ENCODE results near the gene EN2.

EN2 gene

DNA sequence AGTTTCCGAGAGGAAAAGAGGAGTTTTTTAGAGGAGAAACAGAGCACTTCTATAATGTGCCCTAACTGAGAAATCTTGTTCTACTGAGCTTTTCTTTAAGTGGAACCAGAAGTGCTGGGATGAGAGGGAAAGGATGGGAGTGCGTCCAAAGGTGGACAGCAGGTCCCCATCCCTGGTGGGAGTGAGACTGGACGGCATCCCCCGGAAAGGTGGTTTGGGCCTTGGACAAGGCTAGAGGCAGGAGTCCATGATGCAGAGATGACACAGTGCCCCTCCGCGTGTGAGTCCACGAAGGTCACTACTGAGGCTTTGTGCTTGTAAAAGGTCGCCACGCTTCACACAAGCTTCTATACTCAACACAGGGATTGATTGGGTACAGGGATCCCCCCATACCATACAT lies 6.1 kb upstream of the EN2 start:
- DNase-seq = no peak

DNA sequence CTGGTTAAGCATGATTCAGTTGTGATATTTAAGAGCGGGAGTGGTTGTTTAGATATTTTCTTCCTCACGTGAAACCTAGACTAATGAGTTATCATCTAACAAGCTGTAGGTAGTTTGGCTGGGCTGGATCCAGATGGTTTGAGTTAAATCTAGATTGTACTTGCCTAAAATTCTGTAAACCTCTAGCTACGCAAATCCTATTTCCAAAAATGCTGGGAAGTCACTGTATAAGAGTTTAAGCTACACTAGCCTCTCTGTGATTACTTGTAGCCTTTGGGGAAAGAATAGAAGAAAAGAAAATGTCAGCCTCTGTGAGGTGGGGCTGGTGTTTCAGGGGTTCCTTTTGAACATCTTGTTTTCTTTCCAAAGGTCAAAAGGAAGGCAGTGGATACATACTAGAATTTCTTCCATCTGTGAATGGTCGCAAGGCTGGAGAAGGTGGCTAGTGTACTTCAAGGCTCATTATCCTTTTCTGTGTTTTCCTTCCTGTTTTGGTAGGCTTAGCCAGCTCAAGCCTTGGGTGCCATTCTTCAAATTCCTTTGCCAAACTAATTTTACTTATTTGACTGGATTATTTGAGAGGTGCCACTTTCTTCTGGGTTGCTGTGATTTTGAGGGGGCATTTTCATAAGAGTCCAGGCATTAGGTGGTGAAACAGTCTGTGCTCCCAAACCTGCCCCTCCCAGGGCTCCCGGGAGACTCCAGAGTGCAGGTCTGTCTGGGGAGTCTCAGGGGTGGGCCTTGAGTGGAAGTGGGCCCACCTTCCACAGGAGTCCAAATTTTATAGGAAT lies 5.2 kb upstream of the EN2 start:
- no peak for DNase-seq

DNA sequence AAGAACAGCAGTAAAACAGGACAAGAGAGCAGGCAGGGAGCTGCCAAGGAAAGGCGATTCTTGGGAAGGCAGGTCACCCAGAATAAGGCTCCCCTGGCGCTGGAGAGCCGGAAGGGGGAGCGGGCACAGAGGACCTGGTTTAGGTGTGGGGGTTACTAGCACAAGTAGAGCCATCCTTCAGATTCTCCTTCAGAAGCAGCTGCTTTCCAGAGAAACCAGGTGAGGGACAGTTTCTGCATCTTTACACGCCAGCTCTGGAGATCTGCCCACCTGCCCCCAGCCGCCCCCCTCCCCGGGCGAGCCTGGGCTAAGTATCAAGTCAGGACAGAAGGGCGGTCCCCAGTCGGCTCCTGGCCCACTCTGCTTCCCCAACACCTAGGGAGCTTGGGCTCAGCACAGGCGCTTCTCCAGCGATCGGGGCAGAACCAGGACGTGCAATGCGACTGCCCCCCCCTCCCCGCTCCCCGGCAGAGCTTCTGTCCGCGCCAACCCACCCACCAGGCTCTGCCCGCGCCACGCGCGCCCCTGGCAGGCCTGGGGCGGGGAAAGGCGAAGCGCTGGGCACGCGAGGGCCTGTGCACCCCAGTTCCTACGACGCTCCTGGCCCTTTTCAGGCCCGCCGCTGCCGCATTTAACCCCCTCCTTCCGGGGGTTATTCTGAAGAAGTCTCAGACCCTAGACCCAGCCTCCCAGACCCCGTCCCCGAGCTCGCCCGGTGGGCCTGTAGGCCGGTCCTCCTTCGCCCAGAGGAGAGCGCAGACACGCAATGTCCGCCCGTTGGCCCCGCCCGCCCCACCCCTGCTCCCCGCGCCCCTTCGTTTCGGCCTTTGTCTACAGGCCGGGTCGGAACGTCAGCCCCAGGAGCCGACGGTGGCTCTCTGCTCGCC lies 4.4 kb upstream of the EN2 start:
- no peak for DNase-seq

DNA sequence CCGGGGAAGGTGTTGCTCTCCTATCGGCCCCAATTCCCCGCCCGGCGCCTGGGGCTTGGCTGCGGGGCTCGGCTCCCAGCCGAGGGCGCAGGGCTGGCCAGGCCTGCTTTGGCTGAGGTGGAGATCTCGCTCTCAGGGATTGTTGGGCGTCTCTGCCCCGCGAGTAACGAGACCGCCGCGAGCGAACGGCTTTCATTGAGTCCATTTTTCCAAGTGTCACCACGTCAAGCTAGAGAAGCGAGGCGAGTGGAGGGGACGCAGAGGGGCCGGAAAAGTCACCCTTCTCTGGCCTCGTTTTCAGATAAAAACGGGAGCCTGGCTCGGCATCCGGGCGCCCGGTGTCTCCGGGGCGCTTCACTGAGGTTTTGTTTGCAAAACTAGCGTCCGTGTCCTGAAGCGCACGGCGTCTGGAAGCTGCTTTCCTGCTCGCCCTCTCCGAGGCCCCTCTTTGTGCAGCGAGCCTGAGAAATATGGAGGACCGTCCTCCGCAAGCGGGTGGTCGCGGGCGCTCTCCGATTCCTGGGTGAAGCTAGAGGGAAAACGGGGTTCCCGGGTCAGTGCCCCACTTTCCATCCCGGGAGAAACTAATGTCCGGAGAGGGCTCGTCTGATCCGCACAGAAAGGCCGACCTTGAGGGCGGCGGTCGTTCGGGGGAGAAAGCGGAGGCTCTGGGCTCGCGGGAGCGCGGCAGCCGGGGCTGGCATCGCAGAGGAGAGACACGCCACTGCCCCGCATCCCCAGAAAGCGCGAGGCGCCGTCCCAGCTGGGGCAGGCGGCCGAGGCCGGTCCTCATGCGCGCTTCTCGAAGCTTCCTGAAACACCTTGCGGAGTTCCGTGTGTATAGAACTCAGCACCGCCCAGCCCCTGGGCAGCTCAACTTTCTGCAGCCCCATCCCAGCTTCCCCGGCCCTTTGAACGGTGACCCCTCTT lies 3.5 kb upstream of the EN2 start:
- no peak for DNase-seq

DNA sequence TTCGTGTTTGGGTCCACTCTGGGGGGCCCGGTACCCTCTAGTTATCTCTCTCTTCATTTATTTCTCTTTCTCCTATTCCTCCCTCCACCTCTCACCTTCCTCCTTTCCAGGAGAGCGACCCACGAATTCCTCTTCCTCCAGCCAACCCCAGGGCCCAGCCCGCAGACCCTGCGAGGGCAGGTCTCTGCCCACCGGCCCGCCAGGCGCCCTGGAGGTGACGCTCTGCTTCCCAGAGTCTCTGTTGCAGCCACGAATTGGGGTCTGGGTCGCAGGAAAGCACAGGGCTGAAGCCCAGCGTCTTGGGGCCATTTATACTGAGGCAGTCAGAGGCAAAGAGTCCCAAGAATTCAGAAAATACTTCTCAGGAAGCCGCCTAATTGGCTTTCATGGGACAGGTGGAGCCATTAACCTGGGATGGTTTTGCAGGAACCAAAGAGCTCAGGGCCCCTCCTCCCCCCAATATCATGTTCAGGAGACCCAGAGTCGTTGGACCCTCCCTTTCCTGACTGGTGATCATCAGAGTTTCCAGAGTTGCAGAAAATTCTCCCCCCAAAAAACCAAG lies 2.7 kb upstream of the EN2 start:
- DNase-seq = no peak

DNA sequence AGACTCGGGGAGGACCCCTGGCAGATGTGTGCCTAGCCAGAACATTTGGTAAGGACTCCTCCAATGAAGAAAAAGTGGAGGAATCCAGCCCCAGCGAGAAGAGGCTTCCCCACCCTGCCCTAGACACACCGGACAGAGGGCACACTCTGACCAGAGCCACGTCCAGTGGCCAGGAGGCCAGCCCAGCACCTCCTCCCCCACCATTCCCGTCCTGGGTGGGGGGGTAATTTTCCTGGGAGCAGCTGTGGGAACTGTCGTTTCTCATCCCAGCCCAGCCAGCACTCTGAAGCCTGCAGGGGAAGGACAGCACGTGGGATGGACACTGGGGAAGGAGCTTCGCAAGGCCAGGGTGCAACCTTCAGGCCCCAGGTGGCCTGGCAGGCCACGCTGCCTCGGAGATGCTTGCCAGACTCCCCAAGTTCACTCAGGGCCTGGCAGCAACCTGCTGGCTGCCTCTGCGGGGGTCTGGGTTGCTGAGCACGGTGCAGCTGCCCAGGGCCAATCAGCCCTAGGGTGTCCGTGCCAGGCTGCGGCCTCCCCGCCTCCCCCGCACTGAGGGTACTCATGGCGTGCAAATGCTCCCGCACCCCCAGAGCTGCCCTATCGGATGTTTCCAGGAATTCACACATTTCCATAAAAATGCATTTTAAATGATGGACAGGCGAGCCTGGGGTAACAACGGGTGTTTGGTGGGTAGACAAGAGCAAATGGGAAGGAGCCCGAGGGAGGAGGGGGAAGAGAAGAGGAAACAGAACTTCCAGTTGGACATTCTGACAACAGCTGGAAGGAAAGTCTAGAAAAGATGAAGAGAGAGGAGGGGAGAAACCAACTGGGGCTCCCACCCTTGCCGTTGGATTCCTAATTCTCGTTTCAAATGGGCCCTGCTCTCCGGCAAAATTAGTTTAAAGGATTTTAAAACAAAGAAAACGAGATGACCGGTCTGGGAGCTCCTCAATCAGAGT lies 1.9 kb upstream of the EN2 start:
- no peak for DNase-seq

DNA sequence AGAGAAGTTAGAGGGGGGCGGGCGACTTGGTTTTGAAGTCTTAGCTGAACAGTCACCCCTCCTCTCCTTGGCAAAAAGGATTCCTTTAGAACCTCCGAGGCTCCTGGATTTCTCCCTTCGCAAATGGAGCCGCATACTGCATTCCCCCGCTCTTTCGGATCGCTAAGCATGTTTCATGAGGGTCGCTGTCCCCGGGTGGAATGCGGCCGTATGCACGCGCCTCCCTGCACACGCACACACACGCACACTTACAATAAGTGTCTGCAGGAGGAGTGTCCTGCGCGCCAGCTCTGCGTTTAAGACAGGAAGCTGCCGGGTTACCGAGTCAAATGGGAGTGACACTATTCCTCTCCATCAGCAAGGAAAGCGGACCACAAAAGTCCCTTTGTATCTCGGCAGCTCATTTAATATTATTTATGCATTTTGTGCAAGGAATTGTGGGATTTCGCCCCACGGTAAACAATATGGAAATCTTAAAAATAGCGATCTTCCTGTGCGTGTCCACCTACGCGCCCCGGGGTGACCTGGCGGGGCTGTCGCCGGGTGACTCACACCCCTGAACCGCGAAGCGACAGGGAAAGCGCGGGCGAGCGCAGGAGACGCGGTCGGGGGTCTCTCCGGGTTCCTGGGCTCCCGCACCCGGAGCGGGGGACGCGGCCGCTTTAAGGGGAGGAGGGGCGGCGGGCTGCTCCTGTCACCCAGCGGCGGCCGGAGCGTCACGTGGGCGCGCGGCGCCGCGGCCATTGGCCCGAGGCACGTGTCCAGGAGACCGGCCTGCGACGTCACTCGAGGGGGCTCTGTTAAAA lies 988 bp upstream of the EN2 start:
- DNase-seq = peak; percentile 61 to 81 (median 69)

DNA sequence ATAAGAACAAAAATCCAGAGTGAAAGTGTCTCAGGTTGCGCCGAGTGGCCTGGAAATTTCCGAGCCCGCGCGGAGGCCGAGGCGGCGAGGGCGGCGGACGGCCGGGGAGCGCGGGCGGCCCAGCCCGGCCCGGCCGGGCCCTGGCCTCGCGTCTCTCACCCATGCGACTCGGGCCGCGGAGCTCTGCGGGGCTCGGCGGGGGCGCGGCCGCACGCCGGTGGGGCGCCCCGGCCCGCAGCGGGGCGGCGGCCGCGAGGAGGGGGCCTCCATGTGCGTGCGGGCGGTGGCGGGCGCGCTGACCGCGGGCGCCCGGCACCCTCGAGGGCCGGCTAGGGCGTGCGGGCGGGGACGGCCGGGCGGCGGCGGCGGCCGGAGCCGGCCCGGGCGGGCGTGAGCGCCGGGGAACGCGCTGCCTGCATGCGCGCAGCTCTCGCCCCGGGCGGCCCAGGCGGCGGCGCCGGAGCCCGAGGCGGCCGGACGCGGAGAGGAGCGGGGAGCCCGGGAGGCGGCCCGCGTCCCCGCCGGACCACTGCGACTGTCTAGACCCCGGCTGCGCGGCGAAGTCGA lies 302 bp upstream of the EN2 start:
- peak in 2 of 4 experiments; percentile 37 to 54 for DNase-seq

DNA sequence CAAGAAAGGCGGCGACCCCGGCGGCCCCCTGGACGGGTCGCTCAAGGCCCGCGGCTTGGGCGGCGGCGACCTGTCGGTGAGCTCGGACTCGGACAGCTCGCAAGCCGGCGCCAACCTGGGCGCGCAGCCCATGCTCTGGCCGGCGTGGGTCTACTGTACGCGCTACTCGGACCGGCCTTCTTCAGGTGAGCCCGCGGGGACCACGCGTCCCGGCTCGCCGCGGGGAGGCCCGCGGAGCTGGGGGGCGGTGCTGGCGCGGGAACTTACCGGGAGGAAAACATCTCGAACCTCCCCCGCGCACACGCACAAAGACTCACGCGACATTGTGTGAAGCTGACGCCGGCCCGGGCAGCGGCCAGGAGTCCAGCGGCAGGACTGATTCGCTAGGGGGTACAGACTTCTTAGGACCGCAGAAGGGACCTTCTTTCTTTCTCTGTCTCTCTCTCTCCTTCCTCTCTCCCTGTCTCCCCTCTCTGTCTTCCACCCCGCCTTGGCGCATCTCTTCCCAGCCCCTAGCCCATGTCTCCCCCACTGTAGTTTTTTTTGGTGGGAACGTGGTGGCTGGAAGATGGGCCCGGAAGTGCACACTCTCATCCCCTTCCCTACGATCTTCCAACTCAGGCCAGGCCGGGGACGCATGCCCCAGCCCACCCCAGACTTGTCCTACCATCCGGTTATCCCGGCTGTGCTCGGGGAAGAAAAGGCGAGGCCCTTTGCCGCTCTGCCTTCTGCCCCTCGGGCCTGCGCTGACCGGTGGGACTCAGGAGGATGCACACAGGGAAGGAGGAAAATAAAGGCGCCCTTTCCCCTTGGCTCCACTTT lies 1.2 kb downstream of the EN2 start:
- no peak for DNase-seq

DNA sequence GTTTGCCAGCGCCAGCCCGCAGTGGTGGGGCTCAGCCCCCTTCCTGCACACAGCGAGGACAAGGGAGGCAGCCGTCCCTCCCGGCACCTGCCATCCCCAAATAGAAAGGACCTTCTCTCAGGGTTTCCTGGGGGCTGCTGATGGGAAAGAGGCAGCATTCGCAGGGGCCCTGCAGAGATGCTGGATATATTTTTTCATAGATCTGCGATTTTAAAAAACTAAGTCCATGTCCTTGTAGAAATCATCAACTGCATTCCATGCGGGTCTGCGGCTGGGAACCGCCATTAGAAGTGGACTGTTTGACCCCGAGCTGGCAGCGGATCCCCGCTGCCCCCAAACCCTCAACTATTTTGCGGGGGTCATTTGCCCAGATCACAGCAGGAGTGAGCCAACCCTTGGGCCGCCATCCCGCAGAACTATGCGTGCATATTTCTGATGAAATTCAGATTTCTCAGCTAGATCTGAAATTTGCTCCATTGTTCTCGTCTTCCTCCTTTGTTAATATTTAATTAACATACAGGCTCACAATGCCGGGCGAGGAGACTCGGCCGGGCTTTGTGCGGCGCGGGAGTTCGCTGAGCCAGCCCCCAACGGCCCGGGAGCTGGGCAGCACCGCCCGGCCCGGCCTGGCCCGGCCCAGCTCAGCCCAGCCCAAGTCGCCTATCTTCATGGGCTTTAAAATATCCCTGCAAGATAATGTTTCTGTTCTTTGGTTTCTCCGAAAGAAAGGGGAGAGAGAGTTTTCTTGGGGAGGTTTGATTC lies 2.0 kb downstream of the EN2 start:
- DNase-seq = no peak

DNA sequence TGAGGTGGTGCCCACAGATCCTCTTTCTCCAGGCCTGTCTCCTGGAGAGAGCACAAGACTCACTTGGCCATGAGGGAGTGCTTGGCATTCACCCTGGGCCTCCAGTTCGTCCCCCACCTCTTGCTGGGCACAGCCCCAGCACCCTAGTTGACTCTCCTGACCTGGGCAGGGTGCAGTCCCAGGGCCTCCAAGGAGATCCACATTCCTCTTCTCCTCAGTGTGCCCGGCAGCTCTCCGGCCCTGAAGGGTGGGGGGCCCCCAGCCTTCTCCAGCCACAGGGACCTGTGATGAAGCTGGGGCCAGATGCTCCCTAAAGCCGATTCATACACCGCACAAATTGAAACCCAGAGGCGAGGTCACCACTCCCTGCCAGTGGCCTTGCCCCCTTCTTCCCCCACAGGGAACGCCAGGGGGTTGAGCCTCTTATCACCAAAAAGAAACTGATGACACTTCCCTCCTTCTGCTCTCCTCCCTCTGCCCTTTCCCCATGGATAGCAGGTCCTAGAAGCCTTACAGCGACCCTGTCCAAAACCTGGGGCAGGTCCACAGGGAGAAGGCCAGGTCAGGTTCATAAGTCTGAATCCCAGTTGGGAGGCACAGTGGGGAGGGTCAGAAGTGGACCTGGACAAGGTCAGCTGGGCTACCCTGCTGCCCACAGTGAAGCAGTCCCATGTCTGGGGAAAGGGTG lies 3.1 kb downstream of the EN2 start:
- DNase-seq = no peak

DNA sequence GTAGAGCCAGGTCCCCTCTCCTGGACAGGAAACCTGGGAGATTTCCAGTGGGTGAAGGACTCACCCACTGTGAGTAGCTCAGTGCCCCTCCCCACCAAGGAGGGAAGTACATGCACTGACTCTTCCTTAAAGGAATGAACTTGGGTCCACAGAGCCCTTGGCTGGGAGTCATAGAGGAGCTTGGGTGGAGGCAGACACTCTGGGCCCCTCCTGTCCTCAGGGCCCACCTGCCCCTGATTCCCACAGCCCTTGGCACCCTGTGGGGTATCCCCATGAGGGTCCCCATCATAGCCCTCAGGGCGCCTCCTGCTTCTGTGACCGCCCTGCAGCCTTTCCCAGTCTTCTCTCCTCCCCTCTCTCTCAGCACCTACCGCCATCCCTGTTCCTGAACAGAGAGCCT lies 3.7 kb downstream of the EN2 start:
- no peak for DNase-seq

DNA sequence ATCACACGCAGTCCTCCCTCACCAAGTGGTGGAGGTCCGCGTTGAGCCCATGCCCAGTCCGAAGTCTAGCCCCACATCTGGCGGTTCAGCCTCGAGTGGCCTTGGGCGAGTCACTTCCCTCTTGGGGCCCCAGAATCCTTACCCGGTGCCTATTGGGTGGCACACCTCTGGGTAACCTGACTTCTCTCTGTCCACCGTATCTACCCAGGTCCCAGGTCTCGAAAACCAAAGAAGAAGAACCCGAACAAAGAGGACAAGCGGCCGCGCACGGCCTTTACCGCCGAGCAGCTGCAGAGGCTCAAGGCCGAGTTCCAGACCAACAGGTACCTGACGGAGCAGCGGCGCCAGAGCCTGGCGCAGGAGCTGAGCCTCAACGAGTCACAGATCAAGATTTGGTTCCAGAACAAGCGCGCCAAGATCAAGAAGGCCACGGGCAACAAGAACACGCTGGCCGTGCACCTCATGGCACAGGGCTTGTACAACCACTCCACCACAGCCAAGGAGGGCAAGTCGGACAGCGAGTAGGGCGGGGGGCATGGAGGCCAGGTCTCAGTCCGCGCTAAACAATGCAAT lies 4.3 kb downstream of the EN2 start:
- DNase-seq = no peak

DNA sequence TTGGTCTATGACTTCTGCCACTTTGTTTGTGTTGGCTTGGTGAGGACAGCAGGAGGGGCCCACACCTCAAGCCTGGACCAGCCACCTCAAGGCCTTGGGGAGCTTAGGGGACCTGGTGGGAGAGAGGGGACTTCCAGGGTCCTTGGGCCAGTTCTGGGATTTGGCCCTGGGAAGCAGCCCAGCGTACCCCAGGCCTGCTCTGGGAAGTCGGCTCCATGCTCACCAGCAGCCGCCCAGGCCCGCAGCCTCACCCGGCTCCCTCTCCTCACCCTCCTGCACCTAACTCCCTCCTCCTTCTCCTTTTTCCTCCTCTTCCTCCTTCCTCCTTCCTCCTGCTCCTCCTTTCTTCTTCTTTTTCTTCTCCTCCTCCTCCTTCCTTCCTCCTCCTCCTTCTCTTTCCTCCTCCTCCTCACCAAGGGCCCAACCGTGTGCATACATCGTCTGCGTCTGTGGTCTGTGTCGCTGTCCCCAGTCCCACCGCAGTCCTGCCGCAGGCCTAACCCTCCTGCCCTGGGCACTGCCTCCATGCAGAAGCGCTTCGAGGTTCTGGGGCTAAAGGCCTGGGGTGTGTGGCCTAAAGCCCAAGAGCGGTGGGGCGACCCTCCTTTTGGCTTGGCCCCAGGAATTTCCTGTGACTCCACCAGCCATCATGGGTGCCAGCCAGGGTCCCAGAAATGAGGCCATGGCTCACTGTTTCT lies 5.3 kb downstream of the EN2 start:
- no peak for DNase-seq

DNA sequence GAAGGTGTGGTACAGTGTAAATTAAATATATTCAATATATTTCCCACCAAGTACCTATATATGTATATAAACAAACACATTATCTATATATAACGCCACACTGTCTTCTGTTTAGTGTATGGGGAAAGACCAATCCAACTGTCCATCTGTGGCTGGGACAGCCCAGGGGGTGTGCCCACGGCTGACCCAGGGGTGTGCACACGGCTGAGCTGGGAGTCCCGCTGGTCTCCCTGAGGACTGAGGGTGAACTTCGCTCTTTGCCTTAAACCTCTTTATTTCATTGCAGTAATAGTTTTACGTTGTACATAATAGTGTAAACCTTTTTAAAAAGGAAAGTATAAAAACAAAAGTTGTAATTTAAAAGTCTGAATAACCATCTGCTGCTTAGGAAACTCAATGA lies 6.3 kb downstream of the EN2 start:
- DNase-seq = no peak

DNA sequence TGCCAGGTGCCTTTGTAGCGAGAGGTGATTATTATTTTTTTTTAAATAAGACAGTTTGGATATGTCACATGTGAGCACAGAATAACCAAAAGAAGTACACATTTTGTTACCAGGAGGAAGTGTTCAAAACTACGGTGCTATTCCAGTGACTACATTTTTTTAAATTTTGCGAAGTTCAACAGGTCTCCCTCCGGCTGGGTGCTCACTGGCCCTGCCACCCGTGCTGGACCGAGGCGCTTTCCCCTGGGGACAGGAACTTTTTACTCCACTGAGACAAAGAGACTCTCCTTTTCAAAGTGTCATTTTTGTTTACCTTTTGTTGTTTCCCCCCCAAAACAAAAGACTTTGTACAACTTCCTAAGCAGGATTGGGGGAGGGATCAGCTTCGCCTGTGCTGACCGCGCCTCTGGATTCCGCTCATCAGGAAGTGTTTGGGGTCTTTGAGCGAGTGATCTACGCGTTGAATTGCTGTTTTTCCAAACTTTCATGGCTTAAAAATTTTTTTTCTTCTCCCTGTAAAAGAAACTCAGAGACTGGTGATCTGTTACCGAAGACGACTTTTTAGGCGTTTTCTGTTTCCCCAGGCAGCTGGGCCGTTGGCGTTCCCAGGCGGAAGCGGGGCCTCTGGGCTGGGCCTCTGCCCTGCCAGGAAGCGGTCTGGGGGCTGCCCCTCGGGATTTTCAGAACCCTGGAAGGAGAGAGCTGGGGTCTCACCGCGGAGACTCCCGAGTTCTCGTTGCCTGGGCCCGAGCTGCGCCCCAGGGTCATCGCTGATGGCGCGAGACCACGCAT lies 7.2 kb downstream of the EN2 start:
- DNase-seq = no peak

Measured in suppressor macrophage (primary cell).